Fibroblast of gingiva (primary cell): ENCODE measurements around the gene OPCML.

Source experiments
- DNase-seq: peaks from one replicate; pipeline ENCODE4 v3.0.0-alpha.2; 2011; ENCODE audit warnings: low read depth

Gene OPCML

GRCh38 chr11:132559331-132560036 is 972.8 kb downstream of the OPCML start:
- no peak for DNase-seq

- no peak for DNase-seq
These were observed 976.0 kb downstream of the OPCML start for GRCh38 chr11:132556316-132556715.

GRCh38 chr11:132555617-132556016 is 976.7 kb downstream of the OPCML start:
- DNase-seq, result no peak

- DNase-seq, result no peak
These were observed 981.3 kb downstream of the OPCML start for GRCh38 chr11:132551016-132551415.

- no peak for DNase-seq
These were observed 982.7 kb downstream of the OPCML start for GRCh38 chr11:132549561-132549960.

GRCh38 chr11:132549001-132549400 is 983.3 kb downstream of the OPCML start:
- DNase-seq, result no peak

GRCh38 chr11:132544007-132544406 is 988.3 kb downstream of the OPCML start:
- DNase-seq, result no peak

GRCh38 chr11:132541794-132542193 is 990.5 kb downstream of the OPCML start:
- no peak for DNase-seq

- no peak for DNase-seq
These were observed 991.7 kb downstream of the OPCML start for GRCh38 chr11:132540581-132540980.

- no peak for DNase-seq
These were observed 992.5 kb downstream of the OPCML start for GRCh38 chr11:132539590-132540368.

- no peak for DNase-seq
These were observed 993.7 kb downstream of the OPCML start for GRCh38 chr11:132538642-132539041.

- DNase-seq, result no peak
These were observed 996.5 kb downstream of the OPCML start for GRCh38 chr11:132535830-132536229.

- no peak for DNase-seq
These were observed 1000.4 kb downstream of the OPCML start for GRCh38 chr11:132531921-132532320.

GRCh38 chr11:132528181-132528580 is 1004.1 kb downstream of the OPCML start:
- no peak for DNase-seq

- no peak for DNase-seq
These were observed 1008.4 kb downstream of the OPCML start for GRCh38 chr11:132523929-132524328.

- no peak for DNase-seq
These were observed 1012.1 kb downstream of the OPCML start for GRCh38 chr11:132520199-132520598.

- no peak for DNase-seq
These were observed 1013.0 kb downstream of the OPCML start for GRCh38 chr11:132519241-132519815.

- no peak for DNase-seq
These were observed 1027.7 kb downstream of the OPCML start for GRCh38 chr11:132504501-132505041.

GRCh38 chr11:132501356-132501755 is 1030.9 kb downstream of the OPCML start:
- DNase-seq, result no peak

- no peak for DNase-seq
These were observed 1032.6 kb downstream of the OPCML start for GRCh38 chr11:132499661-132500060.

- no peak for DNase-seq
These were observed 1036.0 kb downstream of the OPCML start for GRCh38 chr11:132496341-132496740.

GRCh38 chr11:132493801-132494200 is 1038.5 kb downstream of the OPCML start:
- no peak for DNase-seq

- DNase-seq, result no peak
These were observed 1041.3 kb downstream of the OPCML start for GRCh38 chr11:132490978-132491377.
